MM.1S (cell line): ENCODE results near the gene VSTM5.

Source experiments
- DNase-seq: peaks from one replicate; pipeline ENCODE4 v3.0.0-alpha.2; 2015
- H2AFZ ChIP-seq: fragments of 300-600 bp; sonication (generic); 2 replicates; pipeline ENCODE4 v1.6.0; 2016; ENCODE audit warnings: antibody characterized with exemption, low read length
- H3F3A ChIP-seq: fragments of 300-600 bp; sonication (generic); 2 replicates; pipeline ENCODE4 v1.6.1; 2016; ENCODE audit warnings: mild to moderate bottlenecking, antibody characterized with exemption, low read length, moderate library complexity, mixed read lengths; ENCODE audit not compliant: insufficient read depth
- H3K27ac ChIP-seq: fragments of 300-600 bp; sonication (generic); 2 replicates; pipeline ENCODE4 v1.5.1; 2016; ENCODE audit warnings: mild to moderate bottlenecking, low read length
- H3K27me3 ChIP-seq: fragments of 300-600 bp; sonication (generic); replicated peaks from 2 replicates; pipeline ENCODE4 v1.6.0; 2016; ENCODE audit warnings: low read length; ENCODE audit not compliant: insufficient read depth
- H3K36me3 ChIP-seq: fragments of 300-600 bp; sonication (generic); replicated peaks from 2 replicates; pipeline ENCODE4 v1.6.1; 2016; ENCODE audit warnings: mild to moderate bottlenecking, low read length, mixed read lengths; ENCODE audit not compliant: insufficient read depth
- H3K4me1 ChIP-seq: fragments of 300-600 bp; sonication (generic); 2 replicates; pipeline ENCODE4 v1.6.1; 2016; ENCODE audit warnings: low read length, mixed read lengths
- H3K4me2 ChIP-seq: fragments of 300-600 bp; sonication (generic); 2 replicates; pipeline ENCODE4 v1.6.0; 2016; ENCODE audit warnings: low read depth, low read length
- H3K4me3 ChIP-seq: fragments of 300-600 bp; sonication (generic); 2 replicates; pipeline ENCODE4 v1.5.1; 2016; ENCODE audit warnings: low read length, mixed read lengths
- H3K79me2 ChIP-seq: fragments of 300-600 bp; sonication (generic); 2 replicates; pipeline ENCODE4 v1.6.1; 2016; ENCODE audit warnings: mixed run types, low read length, mixed read lengths
- H3K9ac ChIP-seq: fragments of 300-600 bp; sonication (generic); 2 replicates; pipeline ENCODE4 v1.6.1; 2016; ENCODE audit warnings: low read length, mixed read lengths
- H3K9me2 ChIP-seq: fragments of 300-600 bp; sonication (generic); replicated peaks from 2 replicates; pipeline ENCODE4 v1.6.1; 2016; ENCODE audit warnings: mild to moderate bottlenecking, low read length, mixed read lengths; ENCODE audit not compliant: insufficient read depth
- H3K9me3 ChIP-seq: fragments of 300-600 bp; sonication (generic); replicated peaks from 2 replicates; pipeline ENCODE4 v1.6.1; 2016; ENCODE audit warnings: mild to moderate bottlenecking, low read length, mixed read lengths; ENCODE audit not compliant: insufficient read depth
- H4K20me1 ChIP-seq: fragments of 300-600 bp; sonication (generic); 2 replicates; pipeline ENCODE4 v1.6.1; 2016; ENCODE audit warnings: mild to moderate bottlenecking, low read length, moderate library complexity, mixed read lengths; ENCODE audit not compliant: insufficient read depth
- EZH2 ChIP-seq: fragments of 300-600 bp; sonication (generic); optimal IDR thresholded peaks from 2 replicates; pipeline ENCODE3; 2017; ENCODE audit warnings: low read depth, mild to moderate bottlenecking, antibody characterized with exemption, low read length, mixed read lengths
- EZH2phosphoT487 ChIP-seq: fragments of 300-600 bp; sonication (generic); IDR thresholded peaks from 2 replicates; pipeline ENCODE4 v1.6.1; 2018; ENCODE audit warnings: antibody characterized with exemption, low read length
- TF ChIP-seq, protein P1 (sequence below): fragments of 300-600 bp; sonication (generic); IDR thresholded peaks from 2 replicates; pipeline ENCODE4 v1.5.1; 2016; ENCODE audit warnings: antibody characterized with exemption, low read length, mixed read lengths

The VSTM5 gene

GRCh38 chr11:93814966-93815633, 35.3 kb downstream of the VSTM5 start:
- no peaks in the 10 kb centered on the region for H3K9me3 ChIP-seq
- no peaks in the 10 kb centered on the region for H4K20me1 ChIP-seq
- TF ChIP-seq EZH2phosphoT487 (no peak), EZH2 (no peak)
- TF ChIP-seq, protein P1, sequence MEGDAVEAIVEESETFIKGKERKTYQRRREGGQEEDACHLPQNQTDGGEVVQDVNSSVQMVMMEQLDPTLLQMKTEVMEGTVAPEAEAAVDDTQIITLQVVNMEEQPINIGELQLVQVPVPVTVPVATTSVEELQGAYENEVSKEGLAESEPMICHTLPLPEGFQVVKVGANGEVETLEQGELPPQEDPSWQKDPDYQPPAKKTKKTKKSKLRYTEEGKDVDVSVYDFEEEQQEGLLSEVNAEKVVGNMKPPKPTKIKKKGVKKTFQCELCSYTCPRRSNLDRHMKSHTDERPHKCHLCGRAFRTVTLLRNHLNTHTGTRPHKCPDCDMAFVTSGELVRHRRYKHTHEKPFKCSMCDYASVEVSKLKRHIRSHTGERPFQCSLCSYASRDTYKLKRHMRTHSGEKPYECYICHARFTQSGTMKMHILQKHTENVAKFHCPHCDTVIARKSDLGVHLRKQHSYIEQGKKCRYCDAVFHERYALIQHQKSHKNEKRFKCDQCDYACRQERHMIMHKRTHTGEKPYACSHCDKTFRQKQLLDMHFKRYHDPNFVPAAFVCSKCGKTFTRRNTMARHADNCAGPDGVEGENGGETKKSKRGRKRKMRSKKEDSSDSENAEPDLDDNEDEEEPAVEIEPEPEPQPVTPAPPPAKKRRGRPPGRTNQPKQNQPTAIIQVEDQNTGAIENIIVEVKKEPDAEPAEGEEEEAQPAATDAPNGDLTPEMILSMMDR, result no peak
- H3K27me3 ChIP-seq, result no peaks in the 10 kb centered on the region
- H3K4me2 ChIP-seq, result no peak overlapping the region
- H3K36me3 ChIP-seq, result peaks cover 17% of the 10 kb centered on the region
- no peaks in the 10 kb centered on the region for H3K4me1 ChIP-seq
- no peak overlapping the region for H2AFZ ChIP-seq
- no peak overlapping the region for H3K9ac ChIP-seq
- DNase-seq, result no peak
- H3K27ac ChIP-seq, result no peak overlapping the region
- no peaks in the 10 kb centered on the region for H3K79me2 ChIP-seq
- H3K9me2 ChIP-seq, result no peaks in the 10 kb centered on the region
- H3F3A ChIP-seq, result no peaks in the 10 kb centered on the region
- H3K4me3 ChIP-seq, result no peak overlapping the region

- no peaks in the 10 kb centered on the region for H3K27me3 ChIP-seq
- H3K27ac ChIP-seq, result no peak overlapping the region
- TF ChIP-seq EZH2phosphoT487, result no peak
- no peak for TF ChIP-seq EZH2
- TF ChIP-seq, protein P1, result no peak
- no peak overlapping the region for H3K4me2 ChIP-seq
- H3K79me2 ChIP-seq, result no peaks in the 10 kb centered on the region
- H3K4me1 ChIP-seq, result no peaks in the 10 kb centered on the region
- H3K4me3 ChIP-seq, result no peak overlapping the region
- no peaks in the 10 kb centered on the region for H3K9me2 ChIP-seq
- no peak for DNase-seq
- peaks cover 6% of the 10 kb centered on the region; the same call in 1 of the 2 replicates for H3F3A ChIP-seq
- no peak overlapping the region for H2AFZ ChIP-seq
- no peak overlapping the region for H3K9ac ChIP-seq
- no peaks in the 10 kb centered on the region for H4K20me1 ChIP-seq
- peaks cover 24% of the 10 kb centered on the region for H3K36me3 ChIP-seq
- H3K9me3 ChIP-seq, result no peaks in the 10 kb centered on the region
Observed at GRCh38 chr11:93813974-93814373, 36.4 kb downstream of the VSTM5 start.

DNA sequence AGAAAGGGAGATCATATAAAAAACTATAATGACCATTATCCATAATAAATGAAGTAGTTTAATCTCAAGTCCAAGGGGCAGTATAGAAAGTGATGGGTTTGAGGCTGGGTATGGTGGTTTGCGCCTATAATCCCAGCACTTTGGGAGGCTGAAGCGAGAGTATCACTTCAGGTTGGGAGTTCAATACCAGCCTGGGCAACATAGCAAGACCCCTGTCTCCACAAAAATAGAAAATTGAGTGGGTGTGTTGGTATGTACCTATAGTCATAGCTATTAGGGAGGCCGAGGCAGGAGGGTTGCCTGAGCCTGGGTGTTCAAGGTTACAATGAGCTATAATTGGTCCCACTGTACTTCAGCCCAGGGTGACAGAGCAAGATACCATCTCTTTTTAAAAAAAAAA, 42.4 kb downstream of the VSTM5 start:
- Histone ChIP-seq H3K4me1 (no peaks in the 10 kb centered on the region), H3K27ac (no peak overlapping the region), H3K27me3 (no peaks in the 10 kb centered on the region), H3K9me3 (no peaks in the 10 kb centered on the region), H3K9me2 (no peaks in the 10 kb centered on the region), H3K4me2 (no peak overlapping the region), H3K79me2 (peaks cover 4% of the 10 kb centered on the region), H3K36me3 (peaks cover 25% of the 10 kb centered on the region), H3K9ac (no peak overlapping the region), H3K4me3 (no peak overlapping the region), H4K20me1 (no peaks in the 10 kb centered on the region), H2AFZ (no peak overlapping the region), H3F3A (peaks cover 6% of the 10 kb centered on the region; the same call in 1 of the 2 replicates)
- DNase-seq, result no peak
- TF ChIP-seq, protein P1, result no peak
- TF ChIP-seq EZH2 (no peak), EZH2phosphoT487 (no peak)
